ENCODE data around the gene CLSTN2.

The CLSTN2 gene

DNA sequence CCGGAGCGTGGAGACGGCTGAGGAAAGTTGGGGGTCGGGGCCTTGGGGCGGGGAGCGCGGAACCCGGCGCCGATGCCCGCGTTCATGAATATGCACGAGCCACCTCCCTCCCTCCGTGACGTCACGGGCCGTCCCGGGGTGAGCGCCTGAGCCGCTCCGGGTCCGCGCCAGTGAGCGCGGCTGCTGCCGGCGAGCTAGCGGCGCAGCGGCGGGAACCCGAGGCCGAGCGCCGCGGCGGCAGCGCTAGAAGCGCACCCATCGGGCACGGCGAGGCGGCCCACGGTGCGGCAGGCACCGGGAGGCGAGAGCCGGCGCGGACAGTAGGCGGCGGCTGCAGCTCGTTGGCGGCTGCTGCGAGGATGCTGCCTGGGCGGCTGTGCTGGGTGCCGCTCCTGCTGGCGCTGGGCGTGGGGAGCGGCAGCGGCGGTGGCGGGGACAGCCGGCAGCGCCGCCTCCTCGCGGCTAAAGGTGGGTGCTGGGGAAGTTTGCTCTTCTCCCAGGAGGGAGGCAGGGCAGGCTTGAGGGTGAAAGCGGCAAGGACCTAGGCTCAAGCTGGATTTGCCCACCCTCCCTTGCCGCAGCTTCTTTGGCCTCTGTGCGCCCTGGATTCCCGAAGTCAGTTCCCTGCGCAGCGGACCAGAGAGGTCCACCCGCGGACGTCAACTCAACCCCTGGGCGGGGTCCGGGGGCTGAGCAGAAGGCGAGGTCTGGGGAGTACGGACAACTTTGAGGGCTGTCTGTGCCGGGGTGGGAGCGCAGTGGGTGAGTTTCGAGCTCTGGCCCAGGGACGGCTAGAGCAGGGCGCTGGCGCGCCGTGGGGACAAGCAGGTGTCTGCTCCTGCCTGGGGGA, at the start of gene CLSTN2:
CLSTN2 (plus strand) TSS at position 170 of the 850 bp plus-strand sequence.
- DNase-seq, result peak in 1 of 2 experiments; percentile 35

DNA sequence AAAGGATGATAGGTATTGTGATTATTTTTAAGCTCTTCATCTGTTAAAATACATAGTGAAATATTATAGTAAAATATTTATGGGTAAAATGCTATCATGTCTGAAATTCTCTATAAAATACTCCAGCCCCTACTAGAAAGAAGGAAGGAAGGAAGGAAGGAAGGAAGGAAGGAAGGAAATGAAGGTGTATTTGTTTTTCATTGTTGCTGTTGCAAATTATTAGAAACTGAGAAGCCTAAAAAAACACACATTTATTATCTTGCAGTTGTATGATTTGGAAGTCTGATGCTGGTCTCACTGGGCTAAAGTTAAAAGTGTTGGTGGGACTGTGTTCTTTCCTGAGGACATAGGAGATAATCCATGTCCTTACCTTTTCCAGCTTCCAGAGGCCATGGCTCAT, 47.6 kb upstream of the CLSTN2 start:
- DNase-seq, result no peak

DNA sequence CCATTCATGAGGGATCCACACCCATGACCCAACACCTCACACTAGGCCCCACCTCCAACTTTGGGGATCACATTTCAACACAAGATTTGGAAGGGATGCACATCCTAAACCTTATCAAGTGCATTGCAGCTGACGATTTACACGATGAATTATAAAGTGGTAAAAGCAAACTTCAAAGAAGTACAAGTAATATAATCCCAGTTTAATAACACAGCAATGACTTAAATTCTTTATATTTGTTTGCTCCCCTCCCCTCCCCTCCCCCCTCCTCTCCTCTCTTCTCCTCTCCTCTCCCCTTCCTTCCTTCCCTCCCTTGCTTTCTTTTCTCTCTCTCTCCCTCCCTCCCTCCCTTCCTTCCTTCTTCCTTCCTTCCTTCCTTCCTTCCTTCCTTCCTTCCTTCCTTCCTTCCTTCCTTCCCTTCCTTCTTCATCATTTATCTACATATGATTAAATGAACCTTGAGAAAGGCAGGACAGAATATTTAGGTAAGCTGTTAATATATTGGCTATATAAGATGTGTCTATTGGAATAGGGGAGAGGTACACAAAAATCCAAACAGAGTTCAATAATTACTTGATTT, 46.3 kb upstream of the CLSTN2 start:
- DNase-seq, result no peak

DNA sequence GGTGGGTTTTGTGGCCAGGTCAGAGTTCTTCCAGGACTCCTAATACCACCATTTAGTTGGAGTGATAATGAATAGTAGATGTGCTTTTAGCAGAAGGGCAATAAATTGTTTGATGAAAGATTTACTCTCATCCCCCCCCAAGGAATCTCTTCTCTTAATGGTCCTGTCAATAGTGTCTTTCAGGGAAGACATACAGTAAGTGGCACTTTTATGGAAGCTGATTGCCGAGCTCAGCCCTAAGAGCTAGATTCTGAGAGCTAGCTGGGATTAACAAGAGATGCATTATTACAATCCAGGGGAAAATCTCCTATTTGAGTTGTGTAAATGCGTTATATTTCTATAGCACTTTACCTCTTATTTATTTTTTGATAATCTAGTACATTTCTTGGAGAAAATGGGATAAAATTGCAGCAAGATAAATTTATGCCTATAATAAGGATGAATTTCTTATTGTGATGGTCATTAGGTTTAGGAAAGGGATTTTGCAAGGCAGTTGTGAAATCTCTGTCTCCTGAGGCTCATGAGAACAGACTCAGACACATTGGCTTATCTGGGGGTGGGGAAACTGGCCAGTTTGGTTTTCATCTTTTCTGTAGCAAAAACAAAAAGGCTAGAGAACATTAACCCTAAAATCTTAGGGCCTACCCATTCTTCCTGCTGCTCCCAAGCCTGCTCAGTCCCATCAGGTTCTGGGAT, 41.6 kb upstream of the CLSTN2 start:
- no peak for DNase-seq

DNA sequence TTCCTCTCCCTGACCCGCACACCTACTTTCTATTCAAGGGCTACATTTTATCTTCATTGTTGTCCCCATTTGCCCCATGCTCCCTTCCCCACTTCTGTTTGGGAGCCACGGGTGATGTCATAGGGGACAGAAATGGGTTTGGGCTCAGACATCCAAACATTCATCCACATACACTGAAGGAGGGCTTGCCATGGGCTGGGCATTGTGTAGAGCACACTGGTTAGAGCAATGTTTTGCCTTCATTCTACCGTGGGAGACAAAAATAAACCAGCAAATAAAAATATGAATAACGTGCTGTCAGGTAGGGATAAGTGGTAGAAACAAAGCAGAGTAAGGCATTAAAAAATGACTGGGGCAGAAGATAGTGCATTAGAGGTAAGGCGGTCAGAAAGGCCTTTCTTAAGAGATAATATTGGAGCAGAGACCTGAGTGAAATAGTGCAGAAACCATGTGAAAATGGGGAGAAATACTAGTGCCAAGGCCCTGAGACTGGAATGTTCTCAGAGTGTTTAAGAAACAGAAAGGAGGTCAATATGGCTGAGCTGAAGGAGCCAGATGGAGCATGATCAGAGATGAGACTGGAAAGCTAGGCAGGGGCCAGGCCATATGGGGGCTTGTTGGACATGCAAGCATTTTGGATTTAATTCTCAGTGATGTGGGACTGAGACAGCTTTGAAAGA, 40.9 kb upstream of the CLSTN2 start:
- no peak for DNase-seq

DNA sequence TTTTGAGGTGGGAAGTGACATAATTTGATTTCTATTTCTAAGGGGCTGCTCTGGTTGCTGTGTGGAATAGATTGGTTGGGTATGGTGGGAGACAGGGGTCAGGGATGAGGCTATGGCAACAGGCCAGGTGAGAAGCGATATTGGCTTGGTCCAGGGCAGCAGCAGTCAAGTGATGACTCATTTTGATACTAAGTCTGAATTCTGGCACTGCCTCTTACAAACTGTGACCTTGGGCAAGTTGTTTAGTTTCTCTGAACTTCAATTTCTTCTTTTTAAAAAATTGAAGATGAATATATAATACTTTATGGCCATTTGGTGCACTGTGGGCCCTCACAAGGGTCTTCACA, 40.4 kb upstream of the CLSTN2 start:
- DNase-seq, result no peak

DNA sequence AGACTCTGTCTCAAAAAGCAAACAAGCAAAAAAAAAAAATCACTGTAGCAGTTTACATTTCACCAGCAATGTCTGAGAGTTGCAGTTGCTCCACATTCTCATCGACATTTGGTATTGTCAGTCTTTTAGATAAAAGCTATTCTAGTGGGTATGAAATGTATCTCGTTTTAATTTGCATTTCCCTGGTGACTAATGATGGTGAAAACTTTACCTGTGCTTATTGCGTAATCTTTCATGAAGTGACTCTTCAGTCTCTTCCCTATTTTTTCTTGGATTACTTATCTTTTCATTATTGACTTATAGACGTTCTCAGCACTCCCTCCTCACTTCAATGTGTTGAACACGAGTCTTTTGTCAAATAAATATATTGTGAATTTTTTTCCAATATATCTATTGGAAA, 37.2 kb upstream of the CLSTN2 start:
- DNase-seq, result no peak

DNA sequence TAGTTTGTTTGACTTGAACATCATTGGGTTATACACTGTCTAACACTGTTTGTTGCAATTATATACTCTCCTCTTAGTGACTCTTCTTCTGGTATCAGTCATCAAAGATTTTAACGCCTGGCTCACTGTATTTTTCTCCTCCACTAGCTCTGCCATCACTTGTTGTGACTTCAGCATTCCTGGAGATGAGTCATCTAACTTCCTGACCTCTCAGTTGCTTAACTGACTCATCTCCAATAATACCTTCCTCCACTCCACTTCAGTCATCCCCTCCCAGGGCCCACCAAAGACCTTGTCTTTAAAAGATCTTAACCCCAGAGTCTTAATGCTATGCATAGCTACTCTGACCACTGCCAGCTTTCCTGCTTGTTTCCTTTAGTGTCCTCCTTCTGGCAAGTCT, 28.6 kb upstream of the CLSTN2 start:
- DNase-seq, result peak; percentile 45 to 80

DNA sequence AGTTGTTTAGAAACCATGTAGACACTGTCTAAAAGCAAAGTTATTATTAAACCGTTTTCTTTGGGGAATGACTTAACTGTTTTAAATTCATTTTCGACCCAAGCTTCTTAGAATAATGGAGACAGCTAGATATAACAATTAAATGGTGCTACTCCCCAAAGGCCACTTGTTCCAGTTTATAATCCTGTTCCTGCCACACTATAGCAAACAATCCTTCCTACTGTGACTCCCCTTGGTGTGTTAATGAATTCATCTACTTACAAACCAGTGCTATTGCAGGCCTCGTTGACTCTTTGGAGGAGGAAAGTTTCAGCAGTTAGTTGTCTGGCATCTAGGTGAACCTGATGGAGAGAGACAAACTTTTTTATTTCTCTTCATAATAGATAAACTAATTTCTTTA, 25.2 kb upstream of the CLSTN2 start:
- DNase-seq, result no peak

DNA sequence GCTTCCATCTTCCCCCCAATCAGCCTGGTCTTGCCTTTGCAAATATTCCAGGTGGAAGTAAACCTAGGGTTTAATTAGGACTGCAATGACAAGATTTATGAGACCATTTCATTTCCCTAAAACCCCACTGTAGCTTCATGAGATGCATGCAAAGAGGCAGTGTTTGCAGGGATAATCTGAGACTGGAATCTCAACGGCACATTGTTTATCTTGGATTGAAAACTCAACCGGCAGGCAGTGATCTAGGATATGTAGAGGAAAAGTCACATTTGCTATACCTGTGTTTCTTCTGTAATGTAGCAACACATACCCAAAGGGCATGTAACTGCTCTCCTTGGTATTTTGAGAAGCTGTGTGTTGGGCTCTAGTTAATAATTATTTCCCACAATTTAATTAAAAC, 18.7 kb upstream of the CLSTN2 start:
- DNase-seq, result no peak

DNA sequence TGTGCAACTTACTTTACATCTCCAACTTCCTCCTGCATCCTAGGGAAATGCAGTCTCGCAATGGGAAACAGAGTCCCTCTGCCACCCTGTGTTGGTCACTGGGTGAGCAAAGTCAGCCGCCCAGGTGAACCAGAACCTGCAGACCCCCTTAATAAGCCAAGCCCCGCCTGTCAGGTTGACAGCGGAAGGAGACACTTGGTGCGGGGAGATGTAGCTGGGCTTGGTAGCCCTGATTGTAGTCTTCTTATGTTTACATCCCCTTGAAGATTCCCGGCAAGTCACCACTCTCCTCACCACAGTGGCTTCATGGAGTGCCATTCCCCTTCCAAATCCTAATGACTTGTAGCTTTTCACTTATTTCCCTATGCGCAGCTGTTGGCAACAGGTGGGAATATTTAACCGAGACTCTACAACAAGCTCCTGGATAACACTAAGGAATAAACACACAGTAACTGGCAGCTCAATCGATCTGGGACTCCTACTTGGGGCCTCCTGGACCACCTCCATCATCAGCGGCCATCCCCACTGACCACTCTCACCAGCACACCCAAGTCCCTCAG, 17.7 kb upstream of the CLSTN2 start:
- DNase-seq, result no peak

DNA sequence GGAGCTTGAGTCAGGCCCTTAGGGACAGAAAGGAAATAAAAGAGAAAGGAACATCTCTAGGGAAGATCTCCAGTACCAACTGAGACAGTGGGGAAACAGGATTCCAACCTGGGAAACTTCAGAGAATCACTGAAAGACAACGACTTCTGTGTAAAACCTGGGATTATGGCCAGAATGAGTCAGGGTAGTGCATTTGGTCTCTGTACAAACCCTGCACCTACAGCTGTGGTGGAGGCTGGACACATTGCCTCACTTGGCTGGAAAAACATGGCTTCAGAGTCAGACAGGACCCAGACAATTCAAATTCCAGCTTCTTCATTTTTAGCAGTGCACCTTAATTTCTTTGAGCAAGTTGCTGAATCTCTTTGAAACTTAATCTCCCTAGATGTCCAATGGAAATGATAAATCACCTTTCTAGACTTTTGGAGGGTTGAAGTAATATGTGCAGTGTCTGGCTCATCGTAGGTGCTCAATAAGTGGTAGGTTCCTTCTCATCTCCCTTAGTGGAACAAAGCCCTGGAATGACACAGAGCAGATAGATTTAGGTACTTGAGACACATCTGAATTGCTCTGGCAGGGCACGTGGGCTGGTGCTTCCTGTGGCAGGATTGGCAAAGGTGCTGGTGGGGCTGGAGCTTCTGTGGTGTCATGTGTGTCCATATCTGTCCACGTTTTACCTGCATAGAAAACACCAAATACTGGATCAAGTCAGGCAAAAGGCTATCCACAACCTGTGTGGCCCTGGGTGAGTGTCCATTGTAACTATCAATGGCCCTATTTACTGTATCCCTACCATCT, 6.1 kb upstream of the CLSTN2 start:
- DNase-seq, result no peak

DNA sequence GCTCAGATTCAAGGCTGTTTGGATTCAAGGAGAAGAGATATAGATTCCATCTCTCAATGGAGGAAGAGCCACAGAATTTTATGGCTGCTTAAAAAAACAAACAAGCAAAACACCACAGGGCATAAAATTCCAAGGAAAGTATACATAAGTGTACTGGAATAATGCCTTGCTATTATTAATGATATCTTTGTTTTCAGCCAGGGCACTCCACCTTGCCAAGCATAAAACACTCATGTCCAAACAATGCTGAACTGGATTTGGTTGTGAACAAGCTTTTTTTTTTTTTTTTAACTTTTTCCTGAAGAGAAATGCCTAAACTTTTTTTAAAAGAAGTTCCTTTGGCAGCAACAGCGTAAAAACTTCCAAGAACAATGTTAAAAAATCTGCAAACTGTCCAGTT, 4.8 kb upstream of the CLSTN2 start:
- no peak for DNase-seq

DNA sequence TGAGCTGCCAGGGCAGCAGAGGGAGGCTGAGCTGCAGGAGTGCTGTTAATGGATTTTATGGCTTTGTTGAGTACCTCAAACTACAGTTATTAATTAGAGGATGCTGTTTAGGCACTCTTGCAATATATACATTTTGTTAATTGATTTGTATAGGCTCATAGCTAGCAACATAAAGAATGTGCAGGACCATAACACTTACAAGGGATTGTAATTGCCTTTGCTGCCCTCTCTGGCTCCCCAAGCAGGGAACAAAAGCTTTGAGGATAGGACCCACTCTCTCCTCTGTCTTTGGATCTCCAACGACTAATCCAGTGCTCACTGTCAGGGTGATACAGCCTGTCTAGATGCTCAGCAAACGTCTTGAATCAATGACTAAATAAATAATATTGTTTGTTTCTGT, 1.2 kb upstream of the CLSTN2 start:
- no peak for DNase-seq

DNA sequence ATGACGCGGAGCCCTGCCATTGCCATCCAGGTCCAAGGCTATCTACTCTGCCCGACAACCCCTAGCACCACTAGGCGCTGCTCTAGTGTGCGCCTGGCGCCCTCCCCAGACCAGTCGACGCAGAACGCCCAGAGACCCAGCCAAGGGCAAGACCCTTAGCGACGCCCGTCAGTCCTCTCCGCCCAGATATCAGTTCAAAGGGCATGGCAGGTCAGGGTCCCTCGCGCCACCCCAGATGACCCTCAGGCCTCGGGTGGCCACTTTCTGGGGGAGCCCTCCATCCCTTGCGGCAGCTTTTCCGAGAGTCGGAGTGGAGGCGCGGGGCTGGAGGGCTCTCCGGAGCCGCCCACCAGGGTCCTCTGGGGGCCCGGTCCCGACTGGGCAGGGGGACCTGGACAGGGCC, 371 bp upstream of the CLSTN2 start:
- DNase-seq, result peak; percentile 19 to 56

DNA sequence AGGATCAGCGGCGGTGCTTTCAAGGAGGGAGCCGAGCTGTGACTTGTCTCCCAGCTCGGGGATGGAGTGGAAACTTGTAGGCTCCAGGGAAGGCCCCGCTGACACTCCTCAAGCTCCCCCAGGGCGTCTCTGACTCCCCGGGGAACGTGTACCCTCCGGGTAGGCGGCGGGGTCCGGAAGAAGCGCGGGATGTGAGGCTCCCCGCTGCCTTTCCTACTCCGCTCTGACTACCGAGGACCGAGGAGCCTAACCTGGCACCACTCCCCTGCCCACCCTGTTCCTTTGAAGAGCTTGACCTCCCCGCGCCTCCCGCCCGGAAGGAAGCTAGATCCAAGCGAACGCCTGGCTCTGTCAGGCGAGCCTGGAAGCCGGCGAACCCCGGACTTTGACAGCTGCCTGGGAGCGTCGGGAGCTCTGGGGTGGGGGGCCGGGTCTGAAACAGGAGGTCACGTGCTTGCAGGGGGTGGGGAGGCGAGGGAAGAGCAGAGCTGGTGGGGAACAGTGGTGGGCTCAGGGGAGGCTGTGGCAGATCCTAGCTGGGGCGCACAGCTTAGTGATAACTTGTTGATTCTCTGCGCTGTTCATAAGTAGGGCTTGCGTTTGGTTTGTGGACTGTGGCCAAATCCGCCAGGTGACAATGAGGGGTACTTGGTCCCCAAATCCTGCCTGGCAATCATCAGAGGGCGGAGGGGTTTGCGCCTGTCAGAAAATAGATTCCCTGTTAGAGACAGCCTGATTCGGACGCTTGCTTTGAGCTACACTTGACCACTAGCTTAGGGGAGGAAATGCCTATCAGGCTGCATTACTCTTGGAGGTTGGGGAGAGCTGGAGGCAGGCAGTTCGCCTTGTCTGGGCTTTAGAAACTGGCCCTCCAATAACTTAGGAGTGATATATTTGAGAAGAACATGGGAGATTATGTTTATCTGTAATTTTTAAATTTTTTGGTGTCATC, 1.2 kb downstream of the CLSTN2 start:
- DNase-seq, result no peak

DNA sequence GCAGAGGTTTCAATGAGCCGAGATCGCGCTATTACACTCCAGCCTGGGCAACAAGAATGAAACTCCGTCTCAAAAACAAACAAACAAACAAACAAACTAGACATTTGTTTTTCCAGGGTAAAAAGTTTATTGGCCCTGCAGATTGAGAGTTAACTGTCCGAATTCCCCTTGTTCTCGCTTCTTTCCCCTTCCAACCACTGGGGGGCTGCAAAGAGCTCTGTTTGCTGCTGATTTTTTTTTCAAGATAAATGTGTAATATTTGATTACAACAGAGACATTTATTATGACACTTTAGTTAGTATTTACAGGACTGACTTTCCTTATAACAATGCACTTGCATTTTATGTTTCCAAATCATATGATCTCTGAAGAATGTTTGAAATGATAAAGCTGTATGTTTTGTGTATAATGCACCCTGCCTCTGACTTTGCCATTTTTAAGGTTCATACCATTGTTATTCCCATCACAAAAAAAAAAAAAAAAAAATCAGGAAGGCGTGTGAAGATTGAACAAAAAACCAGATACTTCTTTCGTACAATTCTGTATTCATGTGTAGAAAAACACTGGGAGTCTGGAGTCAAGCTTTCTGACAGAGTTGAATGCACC, 2.8 kb downstream of the CLSTN2 start:
- peak; percentile 13 to 64 for DNase-seq

DNA sequence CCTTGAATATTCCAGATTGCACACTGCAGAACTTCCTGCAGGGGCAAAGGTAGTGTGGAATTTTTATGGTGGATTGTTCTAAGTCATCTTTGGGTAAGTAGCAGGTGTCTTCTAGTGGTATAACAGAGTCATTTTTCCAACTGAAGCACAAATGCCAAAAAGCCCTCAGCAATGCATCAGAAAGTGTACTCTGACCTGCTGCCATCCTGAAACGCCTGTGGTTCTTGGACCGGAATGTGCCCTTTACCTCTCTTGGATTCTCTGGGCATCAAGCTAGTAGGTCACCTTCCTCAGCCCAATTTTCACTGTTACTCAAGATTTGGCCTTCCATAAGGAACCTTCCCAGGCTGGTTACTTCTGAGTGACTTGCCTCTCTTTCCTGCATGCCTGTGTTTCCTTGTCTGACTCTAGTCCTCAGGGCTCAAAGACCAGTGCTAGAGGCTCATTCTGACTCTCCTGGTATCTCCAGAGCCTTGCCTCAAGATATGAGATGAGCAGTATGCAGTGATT, 4.8 kb downstream of the CLSTN2 start:
- DNase-seq, result no peak

DNA sequence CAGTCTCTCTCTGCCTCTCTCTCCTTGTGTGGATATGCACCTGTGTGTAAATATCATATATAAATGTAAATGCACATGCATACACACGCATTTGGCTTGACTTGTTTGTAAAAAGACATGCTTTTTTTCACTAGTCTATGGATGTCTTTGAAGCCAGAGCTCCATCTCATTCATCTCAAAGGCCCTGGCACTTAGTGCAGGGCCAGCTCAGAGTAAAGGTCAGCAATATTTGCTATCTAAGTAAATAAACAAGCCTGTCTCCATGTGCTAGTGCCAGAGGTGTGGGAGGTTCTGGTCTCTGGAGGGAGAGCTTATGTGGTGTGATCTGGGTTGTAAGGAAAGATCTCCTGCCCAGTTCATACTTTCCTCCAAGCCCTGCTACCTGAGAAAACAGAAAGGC, 5.6 kb downstream of the CLSTN2 start:
- no peak for DNase-seq

DNA sequence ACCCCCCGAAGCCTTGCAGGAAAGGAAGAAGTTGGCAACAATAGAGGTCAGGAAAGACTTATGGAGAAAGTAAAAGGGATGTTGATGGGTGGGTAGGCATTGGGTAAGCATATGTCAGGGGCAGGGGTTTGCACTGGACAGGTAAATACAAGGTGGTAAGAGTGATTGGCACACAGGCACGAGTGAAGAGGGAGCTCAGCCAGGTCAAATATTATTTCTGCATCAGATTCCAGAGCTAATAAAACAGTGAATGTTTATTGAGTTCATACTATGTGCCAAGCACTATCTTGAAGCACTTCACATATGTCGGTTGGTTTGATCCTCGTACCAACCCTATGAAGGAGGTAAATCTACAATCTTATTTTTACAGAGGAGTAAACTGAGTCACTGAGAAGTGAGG, 6.6 kb downstream of the CLSTN2 start:
- DNase-seq, result no peak

Measured in SW 1271 (cell line).